WTC11 (cell line): ENCODE data around the gene ATP11B.

ENCODE experiments used
- ATF1 ChIP-seq: sonication (generic); formaldehyde crosslinking; IDR thresholded peaks from 2 replicates; pipeline ENCODE4 v1.8.1; 2023; ENCODE audit warnings: mild to moderate bottlenecking, moderate library complexity, missing genetic modification reagents
- CTCF ChIP-seq: fragments of 200-600 bp; IDR thresholded peaks from 2 replicates; pipeline ENCODE4 v1.8.0; 2022; ENCODE audit warnings: antibody characterized with exemption
- ELF4 ChIP-seq: sonication (generic); formaldehyde crosslinking; IDR thresholded peaks from 2 replicates; pipeline ENCODE4 v1.8.1; 2022; ENCODE audit warnings: low read depth, mild to moderate bottlenecking, moderate library complexity, missing genetic modification reagents
- ETV6 ChIP-seq: sonication (generic); formaldehyde crosslinking; IDR thresholded peaks from 2 replicates; pipeline ENCODE4 v1.8.1; 2022; ENCODE audit warnings: mild to moderate bottlenecking, missing genetic modification reagents
- HMGA2 ChIP-seq: fragments of 250-450 bp; sonication (Bioruptor Pico); IDR thresholded peaks from 2 replicates; pipeline ENCODE4 v1.4.0; 2021; ENCODE audit warnings: mild to moderate bottlenecking, moderate library complexity
- HMGXB4 ChIP-seq: sonication (generic); formaldehyde crosslinking; IDR thresholded peaks from 2 replicates; pipeline ENCODE4 v1.8.1; 2023; ENCODE audit warnings: mild to moderate bottlenecking, moderate library complexity, missing genetic modification reagents
- NR3C1 ChIP-seq: sonication (generic); formaldehyde crosslinking; conservative IDR thresholded peaks from 2 replicates; pipeline ENCODE4 v1.8.1; 2023; ENCODE audit warnings: low read depth, mild to moderate bottlenecking, missing genetic modification reagents
- SP1 ChIP-seq: sonication (generic); formaldehyde crosslinking; conservative IDR thresholded peaks from 2 replicates; pipeline ENCODE4 v1.8.1; 2022; ENCODE audit warnings: missing genetic modification reagents
- TEAD4 ChIP-seq: sonication (generic); formaldehyde crosslinking; IDR thresholded peaks from 2 replicates; pipeline ENCODE4 v1.8.0; 2022; ENCODE audit warnings: mild to moderate bottlenecking, missing genetic modification reagents
- ZNF121 ChIP-seq: sonication (generic); formaldehyde crosslinking; IDR thresholded peaks from 2 replicates; pipeline ENCODE4 v1.8.0; 2023; ENCODE audit warnings: missing genetic modification reagents
- ZNF232 ChIP-seq: sonication (generic); formaldehyde crosslinking; IDR thresholded peaks from 2 replicates; pipeline ENCODE4 v1.8.0; 2022; ENCODE audit warnings: mild to moderate bottlenecking, missing genetic modification reagents
- TF ChIP-seq, protein P1 (sequence below): sonication (generic); formaldehyde crosslinking; IDR thresholded peaks from 2 replicates; pipeline ENCODE4 v1.8.1; 2023; ENCODE audit warnings: mild to moderate bottlenecking, missing genetic modification reagents

DNA sequence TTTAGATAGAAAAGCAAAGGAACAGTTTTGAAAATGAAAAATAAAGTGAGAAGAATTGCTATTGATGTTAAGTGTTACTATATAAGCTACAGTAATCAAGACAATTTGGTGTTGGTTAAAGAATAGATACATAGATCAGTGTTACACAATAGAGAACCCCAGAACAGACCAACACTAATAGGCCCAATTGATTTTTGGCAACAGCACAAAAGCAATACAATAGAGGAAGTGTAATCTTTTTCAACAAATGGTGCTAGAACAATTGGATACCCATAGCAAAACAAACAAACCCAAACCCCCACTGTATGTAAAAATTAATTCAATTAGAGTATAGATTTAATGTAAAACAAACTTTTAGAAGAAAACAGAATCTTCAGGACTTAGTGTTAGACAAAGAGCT is 61.8 kb downstream of the ATP11B start:
- TF ChIP-seq, protein P1, sequence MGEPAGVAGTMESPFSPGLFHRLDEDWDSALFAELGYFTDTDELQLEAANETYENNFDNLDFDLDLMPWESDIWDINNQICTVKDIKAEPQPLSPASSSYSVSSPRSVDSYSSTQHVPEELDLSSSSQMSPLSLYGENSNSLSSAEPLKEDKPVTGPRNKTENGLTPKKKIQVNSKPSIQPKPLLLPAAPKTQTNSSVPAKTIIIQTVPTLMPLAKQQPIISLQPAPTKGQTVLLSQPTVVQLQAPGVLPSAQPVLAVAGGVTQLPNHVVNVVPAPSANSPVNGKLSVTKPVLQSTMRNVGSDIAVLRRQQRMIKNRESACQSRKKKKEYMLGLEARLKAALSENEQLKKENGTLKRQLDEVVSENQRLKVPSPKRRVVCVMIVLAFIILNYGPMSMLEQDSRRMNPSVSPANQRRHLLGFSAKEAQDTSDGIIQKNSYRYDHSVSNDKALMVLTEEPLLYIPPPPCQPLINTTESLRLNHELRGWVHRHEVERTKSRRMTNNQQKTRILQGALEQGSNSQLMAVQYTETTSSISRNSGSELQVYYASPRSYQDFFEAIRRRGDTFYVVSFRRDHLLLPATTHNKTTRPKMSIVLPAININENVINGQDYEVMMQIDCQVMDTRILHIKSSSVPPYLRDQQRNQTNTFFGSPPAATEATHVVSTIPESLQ = no peak
- no peak for TF ChIP-seq ELF4 (CRISPR knock-in tag)
- no peak for TF ChIP-seq TEAD4 (CRISPR knock-in tag)
- TF ChIP-seq ATF1 (CRISPR knock-in tag) = no peak
- no peak for TF ChIP-seq ETV6 (CRISPR knock-in tag)
- TF ChIP-seq NR3C1 (CRISPR knock-in tag) = no peak
- TF ChIP-seq ZNF121 (CRISPR knock-in tag) = no peak
- no peak for TF ChIP-seq CTCF
- TF ChIP-seq ZNF232 (CRISPR knock-in tag) = no peak
- TF ChIP-seq HMGA2 (CRISPR knock-in tag) = no peak
- no peak for TF ChIP-seq SP1 (CRISPR knock-in tag)
- TF ChIP-seq HMGXB4 (CRISPR knock-in tag) = no peak
